ENCODE measurements around the gene TXNDC5. TPM values are rescaled to one million over a fixed set of nuclear protein-coding genes. Genes with fewer than 3 reads are reported as not detected.

The TXNDC5 gene
- total and polyA plus RNA-seq, 9 of the 15 experiments (the other 6 are each of a cell fraction or from before 2014, with no cell fraction given): 33.9 to 156 (median 137) TPM

DNA sequence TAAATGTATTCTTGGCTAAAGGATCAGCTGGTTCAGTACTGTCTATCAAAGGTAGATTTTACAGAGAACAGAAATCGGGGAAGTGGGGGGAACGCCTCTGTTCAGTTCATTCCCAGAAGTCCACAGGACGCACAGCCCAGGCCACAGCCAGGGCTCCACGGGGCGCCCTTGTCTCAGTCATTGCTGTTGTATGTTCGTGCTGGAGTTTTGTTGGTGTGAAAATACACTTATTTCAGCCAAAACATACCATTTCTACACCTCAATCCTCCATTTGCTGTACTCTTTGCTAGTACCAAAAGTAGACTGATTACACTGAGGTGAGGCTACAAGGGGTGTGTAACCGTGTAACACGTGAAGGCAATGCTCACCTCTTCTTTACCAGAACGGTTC is 29.9 kb downstream of the TXNDC5 start (continued):
- no peak for TF ChIP-seq HEY1 (CRISPR knock-in tag; IDR thresholded peaks at IDR 0.05; ENCODE audit: borderline replicate concordance)
- no peak for TF ChIP-seq EWSR1 (IDR thresholded peaks at IDR 0.05; ENCODE audit: borderline replicate concordance, low read depth, partially characterized antibody)
- TF ChIP-seq NR2C1 (IDR thresholded peaks at IDR 0.05): no peak
- TF ChIP-seq NR2C1 (tag; IDR thresholded peaks at IDR 0.05): no peak
- TF ChIP-seq SUPT5H (IDR thresholded peaks at IDR 0.05): 0 out of 2 replicates have a peak, but pooled peaks have one; percentile 37

DNA sequence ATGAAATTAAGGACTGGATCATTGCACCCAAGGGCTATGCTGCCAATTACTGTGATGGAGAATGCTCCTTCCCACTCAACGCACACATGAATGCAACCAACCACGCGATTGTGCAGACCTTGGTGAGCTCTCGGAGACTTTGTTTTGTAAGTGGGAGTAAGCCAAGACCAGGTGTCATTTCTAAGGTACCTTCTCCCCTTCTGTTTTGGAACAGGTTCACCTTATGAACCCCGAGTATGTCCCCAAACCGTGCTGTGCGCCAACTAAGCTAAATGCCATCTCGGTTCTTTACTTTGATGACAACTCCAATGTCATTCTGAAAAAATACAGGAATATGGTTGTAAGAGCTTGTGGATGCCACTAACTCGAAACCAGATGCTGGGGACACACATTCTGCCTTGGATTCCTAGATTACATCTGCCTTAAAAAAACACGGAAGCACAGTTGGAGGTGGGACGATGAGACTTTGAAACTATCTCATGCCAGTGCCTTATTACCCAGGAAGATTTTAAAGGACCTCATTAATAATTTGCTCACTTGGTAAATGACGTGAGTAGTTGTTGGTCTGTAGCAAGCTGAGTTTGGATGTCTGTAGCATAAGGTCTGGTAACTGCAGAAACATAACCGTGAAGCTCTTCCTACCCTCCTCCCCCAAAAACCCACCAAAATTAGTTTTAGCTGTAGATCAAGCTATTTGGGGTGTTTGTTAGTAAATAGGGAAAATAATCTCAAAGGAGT is 30.4 kb downstream of the TXNDC5 start:
- Histone ChIP-seq H3K9me3 (replicated peaks; ENCODE audit: control insufficient read depth, insufficient read depth, low read depth, low read length) (no peaks in the 10 kb centered on the region), H3K27me3 (ENCODE audit: control insufficient read depth in 2 of 2, insufficient read depth in 2 of 2, low read length in 2 of 2) (no peaks in the 10 kb centered on the region; a peak in 1 of 5 replicates), H3K27ac (ENCODE audit: extremely low read depth, low read depth, low read length) (no peak overlapping the region), H3K36me3 (ENCODE audit: control insufficient read depth, insufficient read depth, low read length) (peaks cover 46% of the 10 kb centered on the region), H3K79me2 (ENCODE audit: control insufficient read depth, insufficient read depth, low read length) (no peaks in the 10 kb centered on the region), H4K20me1 (replicated peaks; ENCODE audit: control insufficient read depth, insufficient read depth, low read length) (peaks cover 2% of the 10 kb centered on the region; the same call in 1 of the 2 replicates), H2AFZ (ENCODE audit: low read depth, low read length) (no peak overlapping the region), H3K4me1 (replicated peaks in 1 of 2; ENCODE audit: control insufficient read depth in 2 of 2, insufficient read depth in 2 of 2, low read length in 2 of 2) (no peaks in the 10 kb centered on the region), H3K9ac (ENCODE audit: insufficient read depth in 1 of 2, low read depth in 2 of 2, low read length in 2 of 2) (no peak overlapping the region), H3K4me2 (ENCODE audit: insufficient read depth, low read length) (no peak overlapping the region), H3K9me1 (ENCODE audit: control insufficient read depth, insufficient read depth, low read length) (peaks cover 3% of the 10 kb centered on the region), H3K4me3 (no peak overlapping the region)
- CTCF ChIA-PET (ENCODE audit: low intra/inter-chr PET ratio): no interaction called here
- 77% methylated on average over 13 of the region's 13 CpGs for WGBS (ENCODE audit: insufficient coverage, low coverage, missing lambda C conversion rate)
- peak; percentile 34 for TF ChIP-seq POLR2B (IDR thresholded peaks at IDR 0.05; ENCODE audit: low read depth, partially characterized antibody)
- 0 out of 2 replicates have a peak, but pooled peaks have one; percentile 9 for TF ChIP-seq PHF8 (IDR thresholded peaks at IDR 0.05; ENCODE audit: borderline replicate concordance, low read length)
- TF ChIP-seq LARP7 (IDR thresholded peaks at IDR 0.05): no peak
- 0 out of 2 replicates have a peak, but pooled peaks have one; percentile 9 for TF ChIP-seq POLR2AphosphoS5 (IDR thresholded peaks at IDR 0.05; ENCODE audit: control insufficient read depth, insufficient read depth, low read depth, low read length)
- TF ChIP-seq POLR2G (IDR thresholded peaks at IDR 0.05; ENCODE audit: low read depth, low read length): peak; percentile 22; the same call in 1 of the 2 replicates
- TF ChIP-seq SMARCA5 (IDR thresholded peaks at IDR 0.05): no peak
- POLR2A ChIA-PET: interaction anchor here (0.7 to 4.0 kb wide), 5 partner anchors 8 to 71 kb away, joined by 3 to 12 read pairs (median 7); no protein-coding TSS in a partner anchor
- BruUV-seq (replicated peaks): no TSS peak
- intact Hi-C loops (cut with micrococcal nuclease): no loop called here
- no peak for FAIRE-seq
- DNase-seq (ENCODE audit: extremely low read depth in 1 of 4, low spot score in 3 of 4): no peak
- in situ Hi-C loops (cut with MboI): no loop called here
- no peak for ATAC-seq
